D341Med (cell line): ENCODE results near the gene CSN3.
"Not testable (repeated sequence)": the region's sequence is repeated elsewhere in the genome, so short reads cannot be mapped to it uniquely, and the experiment has no call there.

Source experiments
- DNase-seq: peaks from one replicate; pipeline ENCODE4 v3.0.0; 2012; ENCODE audit warnings: low spot score

CSN3 gene

GRCh38 chr4:70242297-70242696, at the start of gene CSN3:
CSN3 (plus strand) TSS chr4:70242597; CDS start chr4:70244820, 2,223 bp downstream.
- not testable (repeated sequence) for DNase-seq

DNA sequence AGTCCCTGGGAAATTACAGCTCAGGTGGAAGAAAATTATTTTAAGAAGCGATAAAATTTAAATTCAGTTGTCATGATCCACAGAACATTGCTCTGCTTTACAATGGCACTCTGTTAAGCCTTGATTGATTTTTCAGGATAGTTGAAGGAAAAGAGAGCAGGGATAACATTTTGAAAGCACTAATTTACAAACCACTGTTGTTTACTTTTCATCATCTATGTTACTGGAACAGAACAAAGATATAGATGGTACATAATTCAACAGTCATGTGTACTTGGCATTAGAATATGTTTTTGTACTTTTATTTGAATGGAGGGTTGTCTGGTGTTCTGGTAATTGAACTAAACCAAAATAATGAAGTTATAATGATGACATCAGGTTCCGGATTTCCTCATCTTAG, 49.5 kb upstream of the CSN3 start:
- DNase-seq, result no peak

- DNase-seq, result no peak
Observed at GRCh38 chr4:70195425-70195824, 47.0 kb upstream of the CSN3 start, which contains the start of gene ODAM. ODAM (plus strand) TSS chr4:70195725; CDS start chr4:70196544, 819 bp downstream.

GRCh38 chr4:70196857-70197256, 45.5 kb upstream of the CSN3 start:
- no peak for DNase-seq

GRCh38 chr4:70197842-70198241, 44.6 kb upstream of the CSN3 start:
- DNase-seq, result no peak

DNA sequence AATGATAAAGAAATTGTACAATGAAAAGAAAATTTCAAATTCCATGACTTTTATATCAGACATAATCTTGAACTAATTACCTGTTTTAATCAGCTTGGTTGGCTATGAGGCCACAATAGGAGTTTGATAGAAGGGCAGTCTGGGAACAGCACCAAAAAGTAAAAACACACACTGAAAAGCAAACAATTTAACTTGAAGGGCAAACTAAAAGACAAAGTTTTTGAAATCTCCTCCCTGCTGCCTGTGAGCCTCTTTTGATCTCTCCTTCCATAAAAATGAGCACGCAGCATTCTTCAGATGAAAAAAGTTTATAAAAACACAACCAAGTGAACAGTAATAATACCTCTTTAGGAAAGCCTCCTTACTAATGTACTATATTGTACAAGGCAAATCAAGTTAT, 38.8 kb upstream of the CSN3 start:
- DNase-seq, result no peak

- not testable (repeated sequence) for DNase-seq
Observed at GRCh38 chr4:70212752-70213151, 29.6 kb upstream of the CSN3 start.

GRCh38 chr4:70216109-70216508, 26.3 kb upstream of the CSN3 start:
- DNase-seq, result not testable (repeated sequence)

DNA sequence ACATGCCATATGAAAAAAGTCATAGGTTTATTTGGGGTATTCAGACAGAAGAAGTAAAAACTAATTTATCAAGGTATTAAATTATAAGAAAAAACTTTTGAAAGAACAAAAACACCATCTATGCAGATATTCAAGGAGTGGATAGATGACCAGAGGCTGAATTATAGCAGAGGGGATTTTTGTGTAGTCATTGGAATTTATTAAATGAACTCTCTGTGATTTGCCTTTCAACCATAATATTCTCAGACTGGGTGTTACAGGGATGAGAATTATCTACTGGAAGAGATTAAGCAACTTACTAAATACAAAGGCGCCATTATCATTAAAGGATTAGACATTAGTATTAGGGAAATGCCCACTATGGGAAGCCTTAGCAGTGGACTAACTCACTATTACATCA, 25.8 kb upstream of the CSN3 start:
- DNase-seq, result not testable (repeated sequence)

- not testable (repeated sequence) for DNase-seq
Observed at GRCh38 chr4:70221389-70221788, 21.0 kb upstream of the CSN3 start.

DNA sequence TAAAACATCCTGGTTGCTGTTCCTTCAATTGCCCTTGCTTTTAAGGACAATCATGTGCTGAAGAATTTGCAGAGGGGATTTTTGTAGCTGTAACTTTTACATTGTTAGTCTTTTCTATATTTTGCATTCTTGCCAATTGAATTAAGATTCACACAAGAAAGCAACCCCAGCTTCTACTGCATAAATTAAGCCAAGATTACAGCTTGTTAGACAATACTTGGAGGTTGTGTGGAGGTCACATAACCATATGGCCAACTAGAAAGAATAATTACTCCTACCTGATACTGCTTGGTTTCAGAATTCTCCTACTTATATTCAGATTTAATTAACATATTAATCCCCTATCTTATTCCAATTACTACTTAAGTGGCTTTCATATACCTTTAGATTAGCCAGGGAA, 20.6 kb upstream of the CSN3 start:
- not testable (repeated sequence) for DNase-seq

GRCh38 chr4:70225824-70226223, 16.6 kb upstream of the CSN3 start, which contains the start of gene FDCSP:
FDCSP (plus strand) TSS chr4:70226124; CDS start chr4:70231195, 5,071 bp downstream.
- DNase-seq, result no peak

- no peak for DNase-seq
Observed at GRCh38 chr4:70236125-70236524, 6.3 kb upstream of the CSN3 start.

- DNase-seq, result no peak
Observed at GRCh38 chr4:70239131-70239883, 3.1 kb upstream of the CSN3 start.

- no peak for DNase-seq
Observed at GRCh38 chr4:70239884-70240591, 2.4 kb upstream of the CSN3 start.

- DNase-seq, result no peak
Observed at GRCh38 chr4:70243091-70243490, 694 bp downstream of the CSN3 start.

GRCh38 chr4:70251250-70251944, 9.0 kb downstream of the CSN3 start:
- DNase-seq, result no peak

DNA sequence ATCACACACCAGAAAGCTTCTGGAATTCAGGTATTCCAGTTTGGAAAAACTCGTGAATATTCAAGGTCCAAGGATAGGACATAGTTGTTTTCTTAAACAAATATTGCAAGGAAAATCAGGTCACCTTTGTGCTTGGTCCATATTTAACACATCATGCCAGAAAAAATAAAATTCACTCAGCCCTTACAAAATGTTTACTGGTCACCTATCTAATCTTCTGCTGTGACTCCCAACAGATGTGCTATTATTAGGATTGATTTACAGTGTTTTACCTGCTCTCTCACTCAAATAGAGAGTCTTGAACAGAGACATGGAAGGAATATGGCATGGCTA, 9.5 kb downstream of the CSN3 start:
- no peak for DNase-seq

- DNase-seq, result no peak
Observed at GRCh38 chr4:70269674-70270073, 27.3 kb downstream of the CSN3 start.

GRCh38 chr4:70277121-70277520, 34.7 kb downstream of the CSN3 start:
- DNase-seq, result no peak

GRCh38 chr4:70280567-70280966, 38.2 kb downstream of the CSN3 start:
- no peak for DNase-seq

- no peak for DNase-seq
Observed at GRCh38 chr4:70288651-70289050, 46.3 kb downstream of the CSN3 start.

DNA sequence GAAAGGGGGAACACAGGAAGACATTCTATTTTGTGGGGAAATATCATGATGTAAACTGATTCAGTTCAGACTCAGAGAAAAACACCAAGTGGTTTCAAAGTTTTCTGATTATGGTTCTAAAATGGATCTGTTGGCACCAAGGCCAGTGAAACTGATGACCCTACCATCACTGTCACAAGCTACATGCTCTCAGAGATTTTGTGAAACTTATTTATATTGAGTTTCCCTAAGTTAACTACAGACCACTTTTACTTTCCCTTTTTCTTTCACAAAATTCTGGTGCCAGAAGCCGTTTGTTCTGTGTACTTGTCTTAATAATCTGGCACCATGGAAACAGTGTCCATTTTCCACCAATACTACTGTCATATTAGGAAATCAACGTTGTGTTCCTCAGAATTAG, 48.9 kb downstream of the CSN3 start:
- DNase-seq, result no peak
